NCI-H69 (cell line): Measurements from ENCODE around the gene JMJD6.
"Not testable (repeated sequence)": the region's sequence is repeated elsewhere in the genome, so short reads cannot be mapped to it uniquely, and the experiment has no call there.

Source experiments
- DNase-seq: peaks from one replicate; lab custom pipeline; 2025; lab: John Stamatoyannopoulos, UW

Gene JMJD6

GRCh38 chr17:76726231-76726775 is at the start of gene JMJD6:
JMJD6 (minus strand) TSS chr17:76726606; CDS start chr17:76726475, 131 bp downstream.
- DNase-seq, result peak; percentile 99

DNA sequence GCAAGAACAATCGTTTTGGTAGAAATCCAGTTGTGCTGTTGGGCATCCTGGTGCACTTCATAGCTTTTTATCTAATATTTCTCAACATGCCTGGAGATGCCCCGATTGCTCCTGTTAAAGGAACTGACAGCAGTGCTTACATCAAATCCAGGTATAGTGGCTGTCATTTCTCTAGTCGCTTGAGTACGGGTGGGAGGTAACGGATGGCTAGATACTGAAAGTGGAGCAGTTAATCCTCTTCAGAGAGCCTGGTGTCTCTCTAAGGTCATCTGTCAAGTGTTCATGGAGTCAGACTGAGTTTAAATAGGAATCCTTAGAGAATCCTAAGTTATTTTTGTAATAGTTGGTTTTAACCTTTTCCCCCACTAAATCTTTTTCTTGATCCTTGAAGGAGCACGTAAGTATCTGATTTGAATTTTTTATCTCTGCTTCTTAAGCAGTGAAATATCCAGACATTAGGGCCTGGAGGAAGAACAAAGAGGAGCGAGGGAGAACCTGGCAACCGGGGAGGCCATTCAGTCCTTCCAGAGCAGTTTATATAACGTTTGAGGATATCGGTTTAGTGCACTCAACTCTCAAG is 48.7 kb upstream of the JMJD6 start:
- DNase-seq, result no peak

GRCh38 chr17:76772842-76773525 is 46.6 kb upstream of the JMJD6 start:
- peak; percentile 30 for DNase-seq

GRCh38 chr17:76758570-76758969 is 32.2 kb upstream of the JMJD6 start:
- no peak for DNase-seq

DNA sequence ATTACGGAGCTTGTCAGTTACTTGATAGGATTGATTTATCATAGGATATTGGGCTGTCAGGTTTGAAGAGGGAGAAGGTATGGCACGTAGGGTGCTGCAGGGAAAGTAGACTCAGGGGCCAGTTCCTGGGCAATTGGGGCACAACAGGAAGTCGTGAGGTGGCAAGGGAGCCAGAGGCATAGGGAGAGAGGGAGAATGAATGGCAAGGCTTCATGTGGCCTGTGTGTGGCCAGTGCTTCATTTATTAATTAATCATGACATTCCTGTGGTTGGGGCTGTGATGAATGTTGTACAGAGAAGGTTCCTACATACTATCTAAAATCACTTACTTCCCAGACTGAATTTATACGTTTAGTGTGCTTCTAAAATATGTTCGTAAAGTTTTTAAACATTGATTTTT is 30.9 kb upstream of the JMJD6 start:
- no peak for DNase-seq

DNA sequence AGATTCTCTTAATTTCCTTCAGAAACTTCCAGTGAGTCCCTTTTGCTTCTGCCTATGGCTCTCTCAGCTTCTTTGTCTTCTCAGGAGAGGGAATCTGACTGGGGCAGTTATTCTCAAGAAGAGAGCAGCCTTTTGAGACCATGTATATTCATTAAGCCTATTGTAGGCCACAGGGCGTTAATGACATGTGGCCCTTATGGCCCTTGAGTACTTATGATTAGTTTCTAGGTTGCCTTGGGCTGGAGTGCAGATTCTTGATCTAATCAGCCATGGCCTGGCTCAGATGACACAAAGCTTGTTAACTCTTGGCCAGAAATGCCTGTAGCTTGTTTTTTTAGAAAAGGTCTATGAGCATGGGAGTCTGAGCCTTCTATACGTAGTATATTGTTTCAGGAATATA is 28.9 kb upstream of the JMJD6 start:
- no peak for DNase-seq

- no peak for DNase-seq
Observed at GRCh38 chr17:76753061-76753961, 26.9 kb upstream of the JMJD6 start.

DNA sequence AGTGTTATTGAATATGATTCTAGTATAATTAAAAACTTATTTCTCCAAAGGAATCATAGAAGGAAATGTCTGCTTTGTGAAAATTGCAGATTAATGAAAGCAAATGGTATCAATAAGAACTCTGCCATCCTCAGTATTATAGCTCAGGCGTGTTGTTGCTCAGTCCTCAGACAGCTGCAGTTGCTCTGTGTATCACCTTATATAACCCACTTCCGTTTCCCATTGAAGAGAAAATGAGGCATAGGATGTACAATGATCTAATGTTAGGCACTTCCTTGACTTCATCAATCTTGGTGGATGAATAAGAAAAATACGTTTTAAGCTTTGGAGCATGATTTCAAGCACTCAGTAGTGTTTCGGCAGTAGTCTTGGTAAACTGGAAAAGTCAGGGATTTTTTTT is 25.6 kb upstream of the JMJD6 start:
- DNase-seq, result no peak

DNA sequence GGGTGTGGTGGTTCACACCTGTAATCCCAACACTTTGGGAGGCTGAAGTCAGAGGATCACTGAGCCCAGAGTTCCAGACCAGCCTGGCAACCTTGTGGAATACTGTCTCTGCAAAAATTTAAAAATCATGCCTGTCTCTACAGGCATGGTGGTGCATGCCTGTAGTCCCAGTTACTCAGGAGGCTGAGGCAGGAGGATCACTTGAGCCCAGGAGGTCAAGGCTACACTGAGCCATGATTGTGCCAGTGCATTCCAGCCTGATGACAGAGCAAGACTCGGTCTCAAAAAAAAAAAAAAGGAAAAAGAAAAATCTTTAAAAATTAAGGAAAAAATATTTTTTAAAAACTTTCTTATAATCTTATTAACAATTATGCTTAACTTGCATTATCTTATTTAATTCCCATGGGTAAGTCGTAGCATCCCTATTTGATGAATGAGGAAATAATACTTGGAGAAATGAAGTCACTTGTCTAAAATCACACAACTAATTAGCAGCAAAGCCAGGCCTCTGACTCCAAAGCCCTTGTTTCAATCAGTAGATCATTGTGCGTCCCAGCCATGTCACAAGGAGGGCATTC is 25.1 kb upstream of the JMJD6 start:
- no peak for DNase-seq

DNA sequence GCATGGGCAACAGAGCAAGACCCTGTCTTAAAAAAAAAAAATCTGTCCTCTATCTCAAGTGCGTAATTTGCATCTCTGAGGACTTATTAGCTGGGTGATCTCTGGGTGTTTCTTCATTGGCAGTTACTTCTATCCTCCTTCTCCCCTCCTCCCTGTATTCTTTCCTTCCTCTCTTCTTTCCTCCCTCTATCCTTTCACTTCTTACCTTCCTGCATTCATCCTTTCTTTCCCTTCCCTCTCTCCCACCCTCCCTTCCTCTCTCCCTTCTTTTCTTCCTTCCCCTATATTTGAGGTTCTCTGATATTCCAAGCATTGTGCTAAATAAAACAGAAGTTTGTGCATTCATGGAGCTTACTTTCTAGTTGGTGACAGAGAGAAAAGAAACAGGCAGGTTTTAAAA is 22.3 kb upstream of the JMJD6 start:
- DNase-seq, result no peak

DNA sequence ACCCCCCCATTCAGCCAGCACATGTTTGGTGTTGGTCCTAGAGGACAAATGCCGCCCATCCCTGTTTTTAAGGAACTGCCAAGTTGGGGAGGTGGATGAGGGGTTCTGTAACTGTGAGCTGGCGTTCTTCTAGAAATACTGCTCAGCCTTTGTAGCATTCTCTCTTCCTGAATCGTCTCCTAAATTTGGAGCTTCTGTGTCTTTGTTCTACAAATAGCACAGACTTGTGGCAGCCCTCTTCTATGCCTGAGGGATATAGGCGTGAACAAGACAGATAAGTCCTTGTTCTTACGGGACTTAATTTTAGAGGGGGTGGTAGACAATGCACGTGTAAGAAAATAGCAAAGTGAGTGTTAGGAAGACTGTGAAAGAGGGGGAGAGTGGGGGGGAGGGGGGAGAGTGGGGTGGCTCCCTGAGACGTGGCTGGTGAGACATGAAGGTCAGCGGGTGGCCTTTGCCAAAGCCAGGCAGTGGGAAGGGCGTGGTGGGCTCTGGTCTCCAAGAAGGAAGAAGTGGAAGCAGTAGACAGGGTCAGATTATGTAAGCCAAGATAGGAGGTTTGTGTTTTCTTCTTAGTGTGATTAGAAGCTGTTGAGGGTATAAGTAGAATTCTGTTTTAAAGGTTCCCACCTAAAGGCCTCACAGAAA is 21.4 kb upstream of the JMJD6 start:
- DNase-seq, result no peak

DNA sequence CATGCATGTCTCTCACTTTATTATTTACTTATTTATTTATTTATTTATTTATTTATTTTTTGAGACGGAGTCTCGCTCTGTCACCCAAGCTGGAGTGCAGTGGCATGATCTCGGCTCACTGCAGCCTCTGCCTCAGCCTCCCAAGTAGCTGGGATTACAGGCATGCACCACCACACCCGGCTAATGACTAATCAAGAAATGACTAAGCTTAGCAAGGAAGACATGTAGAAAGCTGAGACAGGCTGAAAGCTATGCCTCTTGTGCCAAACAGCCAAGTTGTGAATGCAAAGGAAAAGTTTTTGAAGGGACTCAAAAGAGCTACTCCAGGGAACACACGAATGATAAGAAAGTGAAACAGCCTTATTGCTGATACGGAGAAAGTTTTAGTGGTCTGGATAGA is 19.4 kb upstream of the JMJD6 start:
- not testable (repeated sequence) for DNase-seq

GRCh38 chr17:76744747-76745146 is 18.3 kb upstream of the JMJD6 start:
- DNase-seq, result no peak

GRCh38 chr17:76742958-76743357 is 16.6 kb upstream of the JMJD6 start:
- no peak for DNase-seq

DNA sequence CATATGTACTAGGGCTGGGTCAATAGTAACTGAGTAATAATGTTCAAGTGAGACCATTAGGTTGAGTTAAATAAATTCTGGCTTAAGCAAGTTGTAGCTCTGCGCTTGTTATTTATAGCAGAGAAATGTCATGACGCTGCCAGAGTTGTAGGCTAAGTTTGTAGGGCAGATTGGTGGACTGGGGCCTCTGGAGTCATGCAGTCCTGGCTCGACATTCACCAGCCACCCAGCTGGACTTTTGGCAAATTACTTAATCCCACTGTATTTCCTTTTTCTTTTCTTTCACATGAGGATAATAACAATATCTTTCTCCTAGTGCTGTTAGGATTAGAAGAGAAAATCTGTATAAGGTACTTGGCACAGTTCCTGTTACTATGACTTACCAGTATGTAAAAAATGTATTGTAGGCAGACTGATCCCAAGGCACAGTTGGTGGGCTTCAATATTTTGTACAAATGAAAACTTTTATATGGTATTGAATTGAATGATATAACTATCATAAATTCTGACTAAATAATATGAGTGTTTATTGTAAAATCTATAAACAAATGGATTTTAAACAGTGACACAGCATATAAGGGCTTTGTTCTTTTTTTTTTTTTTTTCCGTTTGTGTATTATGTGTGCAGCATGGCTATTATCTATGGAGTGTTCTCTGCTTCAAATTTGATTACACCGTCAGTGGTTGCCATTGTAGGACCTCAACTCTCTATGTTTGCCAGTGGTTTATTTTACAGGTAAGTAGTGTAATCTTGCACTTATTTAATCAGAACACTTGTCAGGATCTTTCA is 14.1 kb upstream of the JMJD6 start:
- DNase-seq, result no peak

DNA sequence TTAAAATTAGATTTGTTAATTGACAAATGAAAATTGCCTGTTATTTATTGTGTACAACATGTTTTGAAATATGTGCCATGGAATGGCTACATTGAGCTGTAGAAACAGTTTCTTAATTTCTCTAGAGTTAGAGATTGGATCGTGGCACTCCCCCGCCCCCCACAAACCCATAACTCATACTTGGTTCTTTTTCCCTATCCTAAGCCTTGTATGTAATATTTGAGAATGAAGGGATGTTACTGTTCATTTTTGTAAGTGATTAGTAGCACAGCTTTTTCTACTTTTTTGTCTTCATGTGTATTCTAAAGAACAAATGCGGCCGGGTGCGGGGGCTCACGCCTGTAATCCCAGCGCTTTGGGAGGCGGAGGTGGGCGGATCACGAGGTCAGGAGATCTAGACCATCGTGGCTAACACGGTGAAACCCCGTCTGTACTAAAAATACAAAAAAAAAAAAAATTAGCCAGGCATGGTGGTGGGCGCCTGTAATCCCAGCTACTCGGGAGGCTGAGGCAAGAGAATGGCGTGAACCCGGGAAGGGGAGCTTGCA is 13.2 kb upstream of the JMJD6 start:
- not testable (repeated sequence) for DNase-seq

GRCh38 chr17:76738468-76738850 is 12.1 kb upstream of the JMJD6 start:
- peak; percentile 59 for DNase-seq

DNA sequence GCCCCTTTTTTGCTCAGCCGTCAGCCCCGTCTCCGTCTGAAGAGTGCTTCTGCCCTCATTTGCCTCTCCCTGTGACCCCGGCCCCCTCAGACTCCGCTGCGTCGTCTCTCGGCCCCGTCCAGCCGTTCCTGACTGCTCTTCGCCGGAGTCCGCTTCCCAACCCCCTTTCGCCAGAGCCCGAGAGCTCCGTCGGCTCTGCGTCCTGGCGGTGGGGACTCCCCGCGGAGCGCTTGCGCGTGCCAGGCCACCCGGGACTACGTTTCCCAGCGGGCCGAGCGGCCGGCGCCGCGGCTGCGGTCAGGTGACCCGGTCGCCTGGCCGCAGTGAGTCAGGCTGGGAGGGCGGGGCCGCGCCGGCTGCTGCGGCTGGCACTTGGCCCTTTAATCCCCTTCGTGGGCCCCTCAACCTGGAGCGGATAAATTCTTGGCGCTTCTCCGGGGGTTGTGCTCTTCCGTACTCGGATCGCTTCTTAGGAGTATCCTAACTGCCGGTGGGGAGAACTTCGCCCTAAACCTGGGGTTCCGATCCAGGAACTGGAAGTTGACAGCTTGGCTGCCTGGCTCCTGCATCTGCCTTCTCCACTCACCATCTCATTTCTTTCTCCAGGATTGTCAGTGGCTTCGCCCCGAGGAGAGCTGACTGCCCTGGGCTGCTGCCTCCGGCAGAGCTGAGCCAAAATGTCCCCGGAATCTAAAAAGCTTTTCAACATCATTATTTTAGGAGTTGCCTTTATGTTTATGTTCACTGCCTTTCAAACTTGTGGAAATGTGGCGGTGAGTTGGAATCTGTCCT is 11.5 kb upstream of the JMJD6 start, which contains the start of gene MFSD11:
TSS of gene MFSD11 (plus strand) at position 444 of the 792 bp plus-strand sequence. CDS start at position 678, 234 bp downstream.
- DNase-seq, result peak; percentile 98

GRCh38 chr17:76737082-76737675 is 10.8 kb upstream of the JMJD6 start, which contains the start of gene SRSF2:
SRSF2 (minus strand) TSS chr17:76737331; CDS start chr17:76737160, 171 bp downstream.
- peak; percentile 100 for DNase-seq
